Caco-2 (cell line): ENCODE measurements around the gene PLEKHA4. TPM values are rescaled to one million over a fixed set of nuclear protein-coding genes. Genes with fewer than 3 reads are reported as not detected.
A peak's percentile ranks its signal among the peaks of the same experiment; 100 is the strongest.

Experiments used
- BruUV-seq: library from RNA; stranded (reverse); fragments of 400-500 nt; replicated peaks from 2 replicates; lab custom pipeline; 2021; lab: Mats Ljungman, UMichigan
- CTCF ChIA-PET: fragments of 300-600 bp; sonication (Branson Sonifier 250); formaldehyde crosslinking; loops from one replicate; lab custom pipeline; 2022; ENCODE audit warnings: antibody characterized with exemption; lab: Charles Lee
- POLR2A ChIA-PET: fragments of 300-600 bp; sonication (Branson Sonifier 250); formaldehyde crosslinking; loops from one replicate; lab custom pipeline; 2022; ENCODE audit warnings: antibody characterized with exemption; lab: Charles Lee
- DNase-seq, 2 experiments: peaks; one replicate each; pipeline versions ENCODE4 v3.0.0 to v3.0.0-alpha.2; 2020 to 2022
- H3K27me3 ChIP-seq: replicated peaks from 2 replicates; pipeline ENCODE4 v1.6.0; 2011; ENCODE audit warnings: low read length; ENCODE audit not compliant: control insufficient read depth, insufficient read depth
- H3K36me3 ChIP-seq: 2 replicates; pipeline ENCODE4 v1.5.1; 2011; ENCODE audit warnings: low read length; ENCODE audit not compliant: control insufficient read depth, insufficient read depth
- H3K4me1 ChIP-seq: fragments of 250-450 bp; sonication (Bioruptor Pico); 2 replicates; pipeline ENCODE4 v1.5.1; 2020; ENCODE audit warnings: mild to moderate bottlenecking
- H3K4me3 ChIP-seq: 2 replicates; pipeline ENCODE4 v1.5.1; 2011; ENCODE audit warnings: low read depth, mild to moderate bottlenecking, control low read depth, low read length
- H3K9me3 ChIP-seq: fragments of 250-450 bp; sonication (Bioruptor Pico); 2 replicates; pipeline ENCODE4 v1.5.1; 2020; ENCODE audit warnings: mild to moderate bottlenecking, moderate library complexity
- H3K27ac Mint-ChIP-seq: one replicate; pipeline ENCODE4 v1.8.0; 2022; ENCODE audit warnings: mixed read lengths; ENCODE audit not compliant: unreplicated experiment
- H3K27me3 Mint-ChIP-seq: one replicate; pipeline ENCODE4 v1.8.0; 2022; ENCODE audit warnings: mixed read lengths; ENCODE audit not compliant: insufficient read depth, unreplicated experiment
- H3K36me3 Mint-ChIP-seq: one replicate; pipeline ENCODE4 v1.8.0; 2022; ENCODE audit warnings: mild to moderate bottlenecking, mixed read lengths; ENCODE audit not compliant: insufficient read depth, unreplicated experiment
- H3K4me1 Mint-ChIP-seq: one replicate; pipeline ENCODE4 v1.8.0; 2022; ENCODE audit warnings: low read depth, mixed read lengths; ENCODE audit not compliant: unreplicated experiment
- H3K4me3 Mint-ChIP-seq: one replicate; pipeline ENCODE4 v1.8.0; 2022; ENCODE audit warnings: mild to moderate bottlenecking, moderate library complexity, mixed read lengths; ENCODE audit not compliant: unreplicated experiment
- H3K9me3 Mint-ChIP-seq: one replicate; pipeline ENCODE4 v1.8.0; 2022; ENCODE audit warnings: mixed read lengths; ENCODE audit not compliant: unreplicated experiment
- CTCF ChIP-seq, 2 experiments: fragments of 200-600 bp in 1 of 2; IDR thresholded peaks; 1 replicate in 1 of 2; 2 replicates in 1 of 2; pipeline versions ENCODE4 v1.5.1 to v1.8.0; 2011 to 2022; ENCODE audit warnings: antibody characterized with exemption in 1 of 2, control low read depth in 1 of 2, inconsistent platforms in 1 of 2, low read depth in 1 of 2, low read length in 1 of 2, mild to moderate bottlenecking in 1 of 2, moderate library complexity in 1 of 2; ENCODE audit not compliant: insufficient read depth in 1 of 2, severe bottlenecking in 1 of 2, unreplicated experiment in 1 of 2
- intact Hi-C: fragments of 100-400 bp; cut with micrococcal nuclease; formaldehyde crosslinking; loops from one replicate; pipeline ENCODE4 v1.10.0; 2022; ENCODE audit not compliant: unreplicated experiment
- total RNA-seq: library from RNA; stranded (reverse); gene quantifications from 2 replicates; pipeline ENCODE4 v1.2.3, GENCODE V29; 2022

Gene PLEKHA4
- total RNA-seq, 1 experiment from 2014 or later = 3.9 TPM

GRCh38 chr19:48874303-48875135, 6.1 kb upstream of the PLEKHA4 start:
- H3K4me1 Mint-ChIP-seq = peaks cover 35% of the 10 kb centered on the region
- H3K4me3 ChIP-seq = peak overlapping the region; percentile 99
- peaks cover 21% of the 10 kb centered on the region for H3K36me3 ChIP-seq
- peaks cover 76% of the 10 kb centered on the region for H3K36me3 Mint-ChIP-seq
- ChIA-PET POLR2A (interaction anchor here (0.6 to 1.9 kb wide), 3 partner anchors 18 to 89 kb away, joined by 3 to 5 read pairs (median 5); no protein-coding TSS in a partner anchor), CTCF (interaction anchor here (0.7 kb wide), 1 partner anchor 33 kb away, joined by 3 read pairs; no protein-coding TSS in a partner anchor)
- H3K4me1 ChIP-seq = peaks cover 58% of the 10 kb centered on the region
- BruUV-seq = no TSS peak
- no peak for DNase-seq
- no peak for TF ChIP-seq CTCF (IDR thresholded peaks at IDR 0.05; ENCODE audit: insufficient read depth in 1 of 2, low read depth in 1 of 2, low read length in 1 of 2, severe bottlenecking in 1 of 2, unreplicated experiment in 1 of 2)
- H3K9me3 ChIP-seq = no peaks in the 10 kb centered on the region
- no peaks in the 10 kb centered on the region for H3K9me3 Mint-ChIP-seq
- intact Hi-C loops = no loop called here
- H3K27me3 ChIP-seq = no peaks in the 10 kb centered on the region
- peaks cover 3% of the 10 kb centered on the region for H3K27me3 Mint-ChIP-seq
- H3K4me3 Mint-ChIP-seq = peak overlapping the region; percentile 99
- peak overlapping the region; percentile 100 for H3K27ac Mint-ChIP-seq

GRCh38 chr19:48873476-48874302, 5.3 kb upstream of the PLEKHA4 start:
- H3K27ac Mint-ChIP-seq = peak overlapping the region; percentile 100
- peaks cover 36% of the 10 kb centered on the region for H3K4me1 Mint-ChIP-seq
- Histone ChIP-seq H3K36me3 (peaks cover 21% of the 10 kb centered on the region), H3K4me1 (peaks cover 56% of the 10 kb centered on the region), H3K27me3 (no peaks in the 10 kb centered on the region), H3K9me3 (no peaks in the 10 kb centered on the region), H3K4me3 (peak overlapping the region; percentile 99)
- intact Hi-C loops = loop anchor here (1.0 to 2.0 kb wide), 4 partner anchors 19 to 90 kb away; partner anchors contain the start of genes DHDH and NUCB1
- peak in 1 of 2 experiments; percentile 54 for DNase-seq
- no TSS peak for BruUV-seq
- H3K4me3 Mint-ChIP-seq = peak overlapping the region; percentile 99
- ChIA-PET CTCF (no interaction called here), POLR2A (interaction anchor here (1.3 to 2.1 kb wide), 4 partner anchors 26 to 120 kb away, joined by 5 to 14 read pairs (median 8); partner anchors contain the start of genes GYS1, NUCB1 and RUVBL2)
- H3K27me3 Mint-ChIP-seq = peaks cover 3% of the 10 kb centered on the region
- no peak for TF ChIP-seq CTCF (IDR thresholded peaks at IDR 0.05; ENCODE audit: insufficient read depth in 1 of 2, low read depth in 1 of 2, low read length in 1 of 2, severe bottlenecking in 1 of 2, unreplicated experiment in 1 of 2)
- peaks cover 69% of the 10 kb centered on the region for H3K36me3 Mint-ChIP-seq
- H3K9me3 Mint-ChIP-seq = no peaks in the 10 kb centered on the region
